Myocyte (in vitro differentiated cells): ENCODE results near the gene ACKR3. TPM values are rescaled to one million over a fixed set of nuclear protein-coding genes. Genes with fewer than 3 reads are reported as not detected.

ENCODE experiments used
- DNase-seq: peaks from one replicate; pipeline ENCODE4 v3.0.0-alpha.2; 2012; ENCODE audit warnings: low read depth
- total RNA-seq: library from RNA; depleted of rRNA; stranded (reverse); fragments of >200 nt; gene quantifications from 2 replicates; pipeline ENCODE4 v1.2.3, GENCODE V29; 2014

ACKR3 gene
- total RNA-seq, 1 donor from 2014 or later = not detected

GRCh38 chr2:236549165-236549564 lies 20.5 kb upstream of the ACKR3 start:
- DNase-seq = no peak

DNA sequence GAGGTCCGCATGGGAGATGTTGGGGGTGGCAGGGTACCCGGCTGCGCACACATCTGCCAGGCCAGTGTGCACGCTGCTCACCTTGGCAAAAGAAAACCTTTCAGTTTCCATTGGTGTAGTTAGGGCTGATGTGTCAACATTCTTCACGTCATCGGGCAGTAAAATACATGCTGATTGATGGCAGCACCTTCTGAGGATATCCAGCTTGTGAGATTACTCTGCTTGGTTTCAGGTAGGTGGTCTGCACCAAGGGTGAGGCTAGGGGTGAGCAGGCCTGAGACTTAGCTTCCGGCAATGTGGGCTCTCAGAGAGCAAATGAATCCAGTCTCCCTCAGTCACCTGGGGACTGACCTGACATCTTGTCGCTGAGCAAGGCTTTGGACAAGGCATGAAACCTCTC lies 19.3 kb upstream of the ACKR3 start:
- DNase-seq = no peak

DNA sequence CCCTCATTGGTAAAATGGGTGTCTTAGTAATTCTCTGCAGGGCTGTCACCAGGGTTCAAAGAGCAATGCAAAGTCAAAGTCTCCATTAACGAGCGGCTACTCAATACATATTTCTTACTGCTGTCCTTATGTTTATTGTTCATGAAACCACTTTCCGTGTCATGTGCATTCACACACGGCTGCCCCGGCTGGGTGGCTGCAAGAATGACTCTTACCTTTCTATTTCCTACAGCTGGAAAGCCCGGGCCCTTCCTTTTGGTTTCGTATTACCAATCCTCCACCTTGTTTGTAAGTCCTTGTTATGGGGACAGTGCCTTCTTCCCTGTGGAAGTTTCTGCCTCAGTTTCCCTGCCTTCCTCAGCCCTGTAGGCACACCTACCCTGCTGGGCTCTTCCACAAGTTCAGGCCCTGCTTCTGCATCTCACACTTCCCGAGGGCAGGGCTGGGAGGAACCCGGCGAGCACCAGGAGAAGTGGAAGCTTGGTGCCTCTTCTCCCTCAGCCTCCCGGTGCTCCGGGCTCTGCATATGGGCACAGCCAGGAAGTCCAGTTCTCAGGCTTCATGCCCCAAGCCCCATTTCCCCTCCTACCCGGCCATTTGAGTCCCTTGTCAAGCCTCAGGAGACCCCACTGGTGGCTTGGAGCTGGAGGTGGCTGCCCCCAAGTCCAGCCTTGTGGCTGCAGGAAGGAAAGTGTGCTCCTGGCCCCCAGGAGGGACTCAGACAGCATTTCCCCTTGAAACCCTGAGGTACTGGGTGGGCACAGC lies 18.7 kb upstream of the ACKR3 start:
- no peak for DNase-seq

DNA sequence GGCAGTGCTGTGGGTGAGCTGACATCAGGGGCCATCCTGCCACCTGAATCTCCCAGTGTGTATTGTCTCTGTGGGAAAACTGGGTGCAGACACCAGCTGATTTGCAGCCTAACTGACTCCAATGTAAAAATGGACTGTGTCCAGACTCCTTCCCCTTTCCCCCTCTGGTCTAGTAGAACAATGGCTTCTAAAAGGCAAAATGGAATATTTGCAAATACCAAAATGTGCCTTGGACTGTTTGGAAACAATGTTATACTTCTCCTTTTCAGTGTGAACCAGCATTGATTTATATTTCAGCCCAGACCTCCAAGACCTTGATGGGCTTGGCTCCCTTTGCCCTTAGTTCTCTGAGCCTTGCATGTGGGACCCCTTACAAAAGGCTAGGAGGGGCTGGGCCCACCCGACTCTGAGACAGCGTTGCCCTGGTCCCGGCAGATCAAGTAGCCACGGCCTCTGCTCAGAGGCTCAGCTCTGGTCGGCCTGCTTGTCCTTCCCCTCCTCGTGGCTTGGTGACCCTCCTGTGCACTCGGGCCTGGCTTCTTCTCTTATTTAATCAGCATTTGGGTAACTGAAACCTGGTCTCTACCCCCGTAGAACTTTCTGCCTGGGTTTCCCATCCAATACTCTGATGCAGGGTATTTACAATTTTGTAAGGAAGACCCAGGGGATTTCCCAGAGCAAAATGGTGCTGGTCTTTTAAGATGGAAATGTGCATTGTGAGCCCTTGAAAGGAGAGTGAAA lies 18.0 kb upstream of the ACKR3 start:
- no peak for DNase-seq

GRCh38 chr2:236552212-236552542 lies 17.4 kb upstream of the ACKR3 start:
- no peak for DNase-seq

- DNase-seq = no peak
Observed at GRCh38 chr2:236552581-236553363, 16.9 kb upstream of the ACKR3 start.

DNA sequence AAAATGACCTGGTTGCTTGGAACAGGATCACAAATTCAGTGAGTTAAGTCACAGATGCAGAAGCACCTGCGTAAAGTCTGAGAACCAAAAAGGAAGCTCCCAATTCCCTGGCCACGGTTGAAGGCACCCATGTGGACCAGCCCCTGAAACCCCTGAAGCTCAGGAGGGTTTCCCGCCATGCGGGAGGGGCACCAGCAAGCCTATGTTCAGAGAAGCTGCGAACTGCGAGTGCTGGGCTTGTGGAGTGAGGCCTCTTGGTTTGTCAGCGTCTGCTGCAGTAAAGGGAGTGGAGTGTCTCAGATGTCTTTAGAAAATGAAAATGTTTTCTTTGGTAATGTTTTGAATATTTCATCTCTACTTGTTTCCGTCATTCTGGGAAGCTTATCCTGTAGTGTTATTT lies 16.1 kb upstream of the ACKR3 start:
- no peak for DNase-seq

DNA sequence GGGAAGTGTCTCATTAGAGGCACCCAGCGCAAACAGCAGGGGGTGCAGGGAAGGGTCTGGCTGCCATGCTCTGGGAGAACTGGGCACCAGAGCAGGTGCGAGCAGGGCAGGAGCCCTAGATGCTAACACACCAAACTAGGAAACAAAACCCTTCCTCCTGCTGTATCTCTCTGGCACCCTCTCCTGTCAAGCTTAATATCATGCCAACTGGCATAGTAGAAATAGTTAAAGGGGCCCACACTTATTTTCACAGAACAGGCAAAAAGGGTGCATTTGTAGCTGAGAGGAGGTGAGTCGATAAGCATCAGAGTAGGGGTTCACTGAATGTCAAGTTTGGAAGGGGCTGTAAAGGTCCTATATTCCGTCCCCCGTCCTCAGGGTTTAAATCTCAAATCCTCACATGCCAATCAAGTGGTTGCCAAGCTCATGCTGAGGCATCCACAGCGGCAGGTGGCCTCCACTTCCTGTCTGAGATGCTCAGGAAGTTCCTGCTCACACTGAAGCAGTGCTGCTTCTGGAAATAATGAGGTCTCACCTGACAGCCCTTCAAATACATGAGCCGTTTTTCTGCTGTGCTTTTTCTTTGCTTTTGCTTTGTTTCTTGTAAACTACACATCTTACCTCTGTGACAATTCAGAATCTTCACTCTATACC lies 14.9 kb upstream of the ACKR3 start:
- DNase-seq = no peak

- no peak for DNase-seq
Observed at GRCh38 chr2:236555481-236555880, 14.1 kb upstream of the ACKR3 start.

DNA sequence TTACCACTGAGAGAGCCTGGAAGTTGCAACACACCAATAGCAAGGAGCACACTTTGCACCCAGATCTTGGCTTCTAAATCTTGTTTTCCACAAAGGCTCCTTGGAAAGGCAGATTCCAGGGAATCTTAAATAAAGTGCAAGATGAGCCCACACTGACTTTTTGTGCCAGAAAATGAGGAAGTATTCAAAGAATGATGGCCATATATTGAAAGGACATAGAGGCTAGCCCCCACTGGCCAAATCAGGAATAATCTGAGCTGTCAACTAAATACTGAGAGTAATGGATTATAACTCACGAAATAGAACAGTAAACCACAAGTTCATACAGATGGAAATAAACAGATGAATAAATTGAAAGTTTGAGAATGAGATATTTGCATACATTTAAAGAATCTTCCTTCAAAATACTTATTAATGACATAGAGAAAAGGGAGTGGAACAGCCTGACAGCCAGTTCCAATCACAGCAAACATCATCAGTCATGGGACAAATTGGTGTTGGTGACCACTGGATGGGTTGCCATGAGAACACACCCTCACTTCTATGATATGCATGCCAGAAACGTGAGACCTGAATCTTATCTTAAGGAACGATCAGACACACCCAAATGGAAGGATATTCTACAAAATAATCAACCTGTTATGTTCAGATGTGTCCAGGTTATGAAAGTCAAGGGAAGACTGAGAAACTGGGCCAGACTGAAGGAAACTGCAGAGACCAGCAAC lies 12.2 kb upstream of the ACKR3 start:
- no peak for DNase-seq

DNA sequence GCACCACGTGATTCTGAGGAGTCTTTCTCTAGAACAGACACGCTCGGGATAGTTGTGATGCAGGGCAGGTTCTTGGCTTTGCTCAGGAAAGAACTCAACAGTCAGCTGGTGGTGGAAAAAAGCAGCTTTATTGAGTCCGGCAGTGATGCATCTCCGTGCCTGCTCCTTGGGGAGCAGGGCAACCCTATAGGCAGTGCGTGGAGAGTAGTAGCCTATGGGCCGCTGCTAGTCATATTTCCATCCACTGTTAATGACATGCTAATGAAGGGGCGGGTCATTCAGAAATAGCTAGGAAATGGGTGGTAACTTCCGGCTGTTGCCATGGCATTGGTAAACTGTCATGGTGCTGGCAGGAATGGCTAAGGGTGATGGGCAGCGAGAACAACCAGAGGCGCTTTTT lies 11.6 kb upstream of the ACKR3 start:
- DNase-seq = no peak

GRCh38 chr2:236558993-236559978 lies 10.3 kb upstream of the ACKR3 start:
- DNase-seq = no peak

- DNase-seq = no peak
Observed at GRCh38 chr2:236561874-236562273, 7.8 kb upstream of the ACKR3 start.

DNA sequence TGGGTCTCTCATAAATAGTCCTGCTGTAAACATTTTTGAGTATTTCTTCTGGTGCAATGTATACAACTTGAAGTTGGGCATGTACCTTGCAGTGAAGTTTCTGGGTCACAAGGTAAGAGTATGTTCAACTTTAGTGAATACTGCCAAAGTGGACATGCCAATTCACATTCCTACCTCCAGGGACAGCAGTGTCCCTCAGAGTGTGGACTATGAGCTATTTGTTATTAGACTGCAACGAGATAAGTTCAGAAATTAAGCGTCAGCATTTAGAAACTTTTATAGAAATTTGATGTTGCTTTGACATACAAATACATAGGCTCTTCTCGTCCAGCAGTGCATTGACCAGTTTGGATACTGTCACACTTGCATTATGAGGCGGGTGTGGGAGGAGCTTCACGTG lies 7.2 kb upstream of the ACKR3 start:
- DNase-seq = no peak

DNA sequence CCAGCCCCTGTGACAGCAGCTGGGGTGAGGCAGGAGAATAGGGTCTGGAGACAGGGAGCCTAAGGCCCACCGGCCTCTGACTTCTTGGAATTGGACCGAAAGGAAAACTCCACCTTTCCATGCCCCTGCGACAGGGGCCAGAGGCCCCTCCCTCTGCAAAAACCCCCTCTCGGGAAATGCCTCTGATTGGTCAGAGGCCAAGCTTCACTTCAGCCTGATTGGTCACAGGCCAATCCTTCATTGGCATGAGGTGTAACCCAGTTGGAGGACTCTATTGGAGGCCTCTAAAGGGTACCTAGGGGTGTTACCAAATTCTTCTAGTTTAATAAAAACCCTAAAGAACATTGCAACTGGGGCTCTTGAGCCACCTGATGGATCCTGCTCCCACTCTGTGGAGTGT lies 5.7 kb upstream of the ACKR3 start:
- no peak for DNase-seq

DNA sequence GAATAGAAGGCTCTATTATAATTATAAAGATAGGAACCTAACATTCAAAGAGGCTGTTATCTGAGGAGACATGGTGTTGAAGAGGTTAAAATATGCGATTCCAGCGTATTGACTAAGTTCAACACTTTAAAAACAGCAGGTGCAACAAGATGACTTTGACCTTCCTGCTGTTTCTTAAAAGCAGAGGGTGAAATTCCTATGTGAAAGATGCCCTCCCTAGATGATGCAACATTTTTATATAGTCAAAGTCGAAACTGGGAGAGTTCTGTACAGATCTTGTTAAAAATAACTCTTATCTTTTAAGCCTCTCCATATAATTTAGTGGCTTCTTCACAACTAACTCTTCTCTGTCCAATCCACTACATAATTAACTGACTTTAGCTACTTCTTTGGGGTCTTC lies 4.4 kb upstream of the ACKR3 start:
- no peak for DNase-seq

DNA sequence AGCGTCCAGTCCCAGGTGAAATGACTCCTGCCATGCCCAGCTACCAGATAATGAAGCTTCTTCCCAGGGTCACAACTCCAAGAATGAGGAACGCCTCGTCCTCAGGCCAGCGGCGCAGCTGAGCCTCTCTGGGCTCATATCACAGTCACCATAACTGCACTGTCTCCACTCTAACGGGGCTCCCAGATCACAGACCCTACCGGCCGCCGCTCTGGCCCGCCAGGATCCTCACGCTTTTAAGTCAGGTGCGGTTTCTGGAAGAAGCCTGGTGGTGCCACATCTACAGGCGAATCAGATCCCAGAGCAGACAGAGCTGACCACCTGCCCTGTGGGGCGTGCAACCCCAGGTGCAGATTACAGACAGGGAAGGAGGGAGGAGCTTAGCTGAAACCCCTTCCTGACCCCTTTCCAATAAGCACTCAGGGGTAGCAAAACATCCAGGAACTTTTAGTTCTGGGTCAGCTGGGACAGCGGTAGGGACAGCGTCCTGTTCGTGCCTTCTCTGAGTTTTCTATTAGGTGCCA lies 3.7 kb upstream of the ACKR3 start:
- no peak for DNase-seq

DNA sequence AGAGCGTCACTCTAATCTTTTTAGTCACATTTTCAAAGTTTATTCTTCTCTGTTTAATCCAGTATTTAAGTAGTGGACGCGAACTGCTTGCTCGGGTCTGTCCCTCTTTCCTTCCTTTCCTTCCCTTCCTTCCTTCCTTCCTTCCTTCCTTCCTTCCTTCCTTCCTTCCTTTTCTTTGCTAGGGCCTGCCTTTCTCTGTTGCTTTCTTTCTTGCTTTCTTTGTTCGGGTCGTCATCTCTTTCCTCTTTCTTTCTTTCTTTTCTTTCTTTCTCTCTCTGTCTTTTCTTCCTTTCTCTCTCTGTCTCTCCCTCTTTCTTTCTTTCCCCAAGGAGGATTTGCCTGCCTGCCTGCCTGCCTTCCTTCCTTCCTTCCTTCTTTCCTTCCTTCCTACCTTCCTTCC lies 3.0 kb upstream of the ACKR3 start:
- DNase-seq = no peak

- DNase-seq = no peak
Observed at GRCh38 chr2:236568068-236568921, 1.3 kb upstream of the ACKR3 start.
